MM.1S (cell line): ENCODE data around the gene SCUBE1.

Experiments used
- DNase-seq: peaks from one replicate; pipeline ENCODE4 v3.0.0-alpha.2; 2015
- H2AFZ ChIP-seq: fragments of 300-600 bp; sonication (generic); 2 replicates; pipeline ENCODE4 v1.6.0; 2016; ENCODE audit warnings: antibody characterized with exemption, low read length
- H3F3A ChIP-seq: fragments of 300-600 bp; sonication (generic); 2 replicates; pipeline ENCODE4 v1.6.1; 2016; ENCODE audit warnings: mild to moderate bottlenecking, antibody characterized with exemption, low read length, moderate library complexity, mixed read lengths; ENCODE audit not compliant: insufficient read depth
- H3K27ac ChIP-seq: fragments of 300-600 bp; sonication (generic); 2 replicates; pipeline ENCODE4 v1.5.1; 2016; ENCODE audit warnings: mild to moderate bottlenecking, low read length
- H3K27me3 ChIP-seq: fragments of 300-600 bp; sonication (generic); replicated peaks from 2 replicates; pipeline ENCODE4 v1.6.0; 2016; ENCODE audit warnings: low read length; ENCODE audit not compliant: insufficient read depth
- H3K36me3 ChIP-seq: fragments of 300-600 bp; sonication (generic); replicated peaks from 2 replicates; pipeline ENCODE4 v1.6.1; 2016; ENCODE audit warnings: mild to moderate bottlenecking, low read length, mixed read lengths; ENCODE audit not compliant: insufficient read depth
- H3K4me1 ChIP-seq: fragments of 300-600 bp; sonication (generic); 2 replicates; pipeline ENCODE4 v1.6.1; 2016; ENCODE audit warnings: low read length, mixed read lengths
- H3K4me2 ChIP-seq: fragments of 300-600 bp; sonication (generic); 2 replicates; pipeline ENCODE4 v1.6.0; 2016; ENCODE audit warnings: low read depth, low read length
- H3K4me3 ChIP-seq: fragments of 300-600 bp; sonication (generic); 2 replicates; pipeline ENCODE4 v1.5.1; 2016; ENCODE audit warnings: low read length, mixed read lengths
- H3K79me2 ChIP-seq: fragments of 300-600 bp; sonication (generic); 2 replicates; pipeline ENCODE4 v1.6.1; 2016; ENCODE audit warnings: mixed run types, low read length, mixed read lengths
- H3K9ac ChIP-seq: fragments of 300-600 bp; sonication (generic); 2 replicates; pipeline ENCODE4 v1.6.1; 2016; ENCODE audit warnings: low read length, mixed read lengths
- H3K9me2 ChIP-seq: fragments of 300-600 bp; sonication (generic); replicated peaks from 2 replicates; pipeline ENCODE4 v1.6.1; 2016; ENCODE audit warnings: mild to moderate bottlenecking, low read length, mixed read lengths; ENCODE audit not compliant: insufficient read depth
- H3K9me3 ChIP-seq: fragments of 300-600 bp; sonication (generic); replicated peaks from 2 replicates; pipeline ENCODE4 v1.6.1; 2016; ENCODE audit warnings: mild to moderate bottlenecking, low read length, mixed read lengths; ENCODE audit not compliant: insufficient read depth
- H4K20me1 ChIP-seq: fragments of 300-600 bp; sonication (generic); 2 replicates; pipeline ENCODE4 v1.6.1; 2016; ENCODE audit warnings: mild to moderate bottlenecking, low read length, moderate library complexity, mixed read lengths; ENCODE audit not compliant: insufficient read depth
- EZH2 ChIP-seq: fragments of 300-600 bp; sonication (generic); optimal IDR thresholded peaks from 2 replicates; pipeline ENCODE3; 2017; ENCODE audit warnings: low read depth, mild to moderate bottlenecking, antibody characterized with exemption, low read length, mixed read lengths
- EZH2phosphoT487 ChIP-seq: fragments of 300-600 bp; sonication (generic); IDR thresholded peaks from 2 replicates; pipeline ENCODE4 v1.6.1; 2018; ENCODE audit warnings: antibody characterized with exemption, low read length
- TF ChIP-seq, protein P1 (sequence below): fragments of 300-600 bp; sonication (generic); IDR thresholded peaks from 2 replicates; pipeline ENCODE4 v1.5.1; 2016; ENCODE audit warnings: antibody characterized with exemption, low read length, mixed read lengths

SCUBE1 gene

DNA sequence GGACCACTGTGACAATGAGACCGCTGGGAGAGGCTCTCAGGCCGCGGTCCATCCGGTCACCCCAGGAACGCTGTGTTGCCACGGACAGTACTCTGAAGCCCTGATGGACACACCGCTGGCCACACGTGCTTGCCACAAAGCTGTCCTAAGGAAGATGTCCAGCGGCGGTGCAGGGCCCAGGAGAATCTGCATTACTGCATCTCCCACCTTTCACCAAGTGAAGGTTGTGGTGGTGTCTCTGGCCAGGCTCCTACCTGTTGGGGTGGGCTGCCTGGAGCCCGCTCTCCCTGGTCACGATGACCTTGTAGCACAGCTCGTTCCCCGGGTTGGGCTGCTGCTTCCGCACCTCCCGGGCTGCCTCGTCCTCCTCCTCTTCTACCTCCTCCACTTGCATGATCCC, 160.4 kb downstream of the SCUBE1 start:
- no peak overlapping the region for H3K4me3 ChIP-seq
- H3F3A ChIP-seq, result peaks cover 2% of the 10 kb centered on the region
- no peaks in the 10 kb centered on the region for H4K20me1 ChIP-seq
- H3K36me3 ChIP-seq, result peaks cover 9% of the 10 kb centered on the region
- no peak for TF ChIP-seq EZH2phosphoT487
- no peak for TF ChIP-seq EZH2
- TF ChIP-seq, protein P1, sequence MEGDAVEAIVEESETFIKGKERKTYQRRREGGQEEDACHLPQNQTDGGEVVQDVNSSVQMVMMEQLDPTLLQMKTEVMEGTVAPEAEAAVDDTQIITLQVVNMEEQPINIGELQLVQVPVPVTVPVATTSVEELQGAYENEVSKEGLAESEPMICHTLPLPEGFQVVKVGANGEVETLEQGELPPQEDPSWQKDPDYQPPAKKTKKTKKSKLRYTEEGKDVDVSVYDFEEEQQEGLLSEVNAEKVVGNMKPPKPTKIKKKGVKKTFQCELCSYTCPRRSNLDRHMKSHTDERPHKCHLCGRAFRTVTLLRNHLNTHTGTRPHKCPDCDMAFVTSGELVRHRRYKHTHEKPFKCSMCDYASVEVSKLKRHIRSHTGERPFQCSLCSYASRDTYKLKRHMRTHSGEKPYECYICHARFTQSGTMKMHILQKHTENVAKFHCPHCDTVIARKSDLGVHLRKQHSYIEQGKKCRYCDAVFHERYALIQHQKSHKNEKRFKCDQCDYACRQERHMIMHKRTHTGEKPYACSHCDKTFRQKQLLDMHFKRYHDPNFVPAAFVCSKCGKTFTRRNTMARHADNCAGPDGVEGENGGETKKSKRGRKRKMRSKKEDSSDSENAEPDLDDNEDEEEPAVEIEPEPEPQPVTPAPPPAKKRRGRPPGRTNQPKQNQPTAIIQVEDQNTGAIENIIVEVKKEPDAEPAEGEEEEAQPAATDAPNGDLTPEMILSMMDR, result no peak
- H3K9me3 ChIP-seq, result no peaks in the 10 kb centered on the region
- H3K27me3 ChIP-seq, result no peaks in the 10 kb centered on the region
- peaks cover 42% of the 10 kb centered on the region for H3K79me2 ChIP-seq
- H3K9me2 ChIP-seq, result no peaks in the 10 kb centered on the region
- no peak overlapping the region for H3K27ac ChIP-seq
- no peak for DNase-seq
- H3K4me1 ChIP-seq, result peaks cover 6% of the 10 kb centered on the region
- no peak overlapping the region for H3K9ac ChIP-seq
- H3K4me2 ChIP-seq, result no peak overlapping the region
- H2AFZ ChIP-seq, result no peak overlapping the region

DNA sequence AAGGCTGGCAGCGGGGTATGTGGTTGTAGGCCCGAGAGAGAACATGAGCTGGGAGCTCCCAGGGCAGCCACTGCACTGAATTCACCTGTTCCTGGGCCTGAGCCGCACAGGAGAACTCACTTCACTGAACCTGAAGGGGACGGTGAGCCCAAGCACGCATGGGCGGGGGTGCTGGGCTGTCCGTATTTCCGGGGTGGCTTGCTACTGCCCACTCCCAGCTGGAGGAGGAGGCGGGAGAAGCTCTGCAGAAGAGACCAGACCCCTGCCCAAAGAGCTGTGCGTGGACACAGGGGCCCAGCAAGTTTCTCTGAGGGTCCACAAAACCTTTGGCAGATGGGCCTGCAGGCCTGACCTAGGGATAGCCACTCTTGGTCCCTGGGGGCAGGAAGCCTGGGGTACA, 161.1 kb downstream of the SCUBE1 start:
- no peaks in the 10 kb centered on the region for H3F3A ChIP-seq
- no peak overlapping the region for H3K4me2 ChIP-seq
- no peak overlapping the region for H2AFZ ChIP-seq
- H3K4me1 ChIP-seq, result peaks cover 6% of the 10 kb centered on the region
- no peak overlapping the region for H3K27ac ChIP-seq
- TF ChIP-seq, protein P1, result no peak
- TF ChIP-seq EZH2phosphoT487 (no peak), EZH2 (no peak)
- no peak for DNase-seq
- H3K9ac ChIP-seq, result no peak overlapping the region
- peaks cover 42% of the 10 kb centered on the region for H3K79me2 ChIP-seq
- peaks cover 9% of the 10 kb centered on the region for H3K36me3 ChIP-seq
- H3K4me3 ChIP-seq, result no peak overlapping the region
- no peaks in the 10 kb centered on the region for H4K20me1 ChIP-seq
- no peaks in the 10 kb centered on the region for H3K27me3 ChIP-seq
- H3K9me2 ChIP-seq, result no peaks in the 10 kb centered on the region
- no peaks in the 10 kb centered on the region for H3K9me3 ChIP-seq

DNA sequence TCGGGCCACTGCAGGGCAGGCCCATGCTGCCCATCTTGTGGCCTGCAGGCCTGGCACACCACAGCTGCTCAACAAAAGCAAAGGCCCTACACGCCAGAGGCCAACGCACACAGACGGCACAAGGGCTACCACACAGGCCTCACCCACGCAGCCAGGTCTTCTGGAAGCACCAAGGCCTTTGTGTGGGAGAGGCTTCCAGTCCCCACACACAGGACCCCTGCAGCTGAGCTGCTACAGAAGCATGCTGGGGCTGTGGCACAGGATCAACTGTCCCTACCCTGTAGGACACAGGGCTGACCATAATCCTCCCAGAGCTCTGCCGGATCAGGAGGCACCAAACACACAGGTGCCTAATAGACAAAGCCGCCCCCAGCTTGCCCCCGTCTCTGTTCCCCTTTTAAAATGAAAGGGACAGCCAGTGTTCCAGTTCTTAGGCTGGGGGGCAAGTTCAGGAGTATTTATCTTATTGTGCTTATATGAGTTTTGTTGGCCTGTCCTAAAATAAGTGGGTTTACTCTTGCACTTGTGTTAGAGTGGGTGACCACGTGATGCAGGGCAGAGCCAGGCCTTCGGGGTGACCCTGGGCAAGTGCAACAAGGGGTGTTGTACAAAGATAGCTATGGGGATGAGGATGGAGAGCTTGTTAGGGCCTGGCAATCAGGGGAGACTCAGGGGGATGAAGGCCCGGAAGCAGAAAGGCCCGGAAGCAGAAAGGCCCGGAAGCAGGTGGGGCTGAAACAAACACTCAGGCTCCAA, 161.7 kb downstream of the SCUBE1 start:
- Histone ChIP-seq H3K9ac (no peak overlapping the region), H3K27ac (no peak overlapping the region), H3F3A (no peaks in the 10 kb centered on the region), H3K27me3 (no peaks in the 10 kb centered on the region), H3K4me2 (no peak overlapping the region), H3K9me2 (no peaks in the 10 kb centered on the region), H3K4me1 (peaks cover 6% of the 10 kb centered on the region), H3K79me2 (peaks cover 42% of the 10 kb centered on the region), H3K4me3 (no peak overlapping the region), H3K36me3 (peaks cover 9% of the 10 kb centered on the region), H3K9me3 (no peaks in the 10 kb centered on the region), H4K20me1 (no peaks in the 10 kb centered on the region), H2AFZ (no peak overlapping the region)
- TF ChIP-seq EZH2phosphoT487 (no peak), EZH2 (no peak)
- TF ChIP-seq, protein P1, result no peak
- DNase-seq, result no peak
